Upper lobe of right lung (tissue), 1 donor: ENCODE measurements around the gene NLRC3. TPM values are rescaled to one million over a fixed set of nuclear protein-coding genes. Genes with fewer than 3 reads are reported as not detected.

Experiments used
- ATAC-seq: fragments of 200-7000 bp; cut with Tn5 transposase; one replicate; pipeline ENCODE4 v1.9.1; 2020; ENCODE audit warnings: mild to moderate bottlenecking, moderate library complexity
- DNase-seq: peaks from one replicate; pipeline ENCODE4 v3.0.0-alpha.2; 2020
- H3K27ac ChIP-seq: fragments of 200-600 bp; one replicate; pipeline ENCODE4 v1.8.0; 2022
- H3K27me3 ChIP-seq: fragments of 200-600 bp; one replicate; pipeline ENCODE4 v1.8.0; 2022; ENCODE audit warnings: mild to moderate bottlenecking
- H3K36me3 ChIP-seq: fragments of 200-600 bp; one replicate; pipeline ENCODE4 v1.8.0; 2022
- H3K4me1 ChIP-seq: fragments of 200-600 bp; one replicate; pipeline ENCODE4 v1.8.0; 2022
- H3K4me3 ChIP-seq: fragments of 200-600 bp; one replicate; pipeline ENCODE4 v1.8.0; 2022; ENCODE audit warnings: mild to moderate bottlenecking
- H3K9me3 ChIP-seq: fragments of 200-600 bp; one replicate; pipeline ENCODE4 v1.8.0; 2022
- intact Hi-C: fragments of 100-400 bp; cut with DNase I; formaldehyde crosslinking; loops from one replicate; pipeline ENCODE4 v1.11.0; 2022
- total RNA-seq: library from RNA; stranded (reverse); fragmentation: NEBNext Ultra II Directional; extraction: Animal tissue kit (Norgen Biotek cat#: 25700); gene quantifications from one replicate; pipeline ENCODE4 v1.2.1, GENCODE V29; 2021
- TF ChIP-seq, protein P1 (sequence below): fragments of 200-600 bp; IDR thresholded peaks from one replicate; pipeline ENCODE4 v1.8.0; 2022; ENCODE audit warnings: antibody characterized with exemption
- donor health status: DM: no; HTN: yes; CAD: no; lungs with severe emphysema.

NLRC3 gene
- total RNA-seq, 1 donor from 2014 or later: 5.5 TPM

DNA sequence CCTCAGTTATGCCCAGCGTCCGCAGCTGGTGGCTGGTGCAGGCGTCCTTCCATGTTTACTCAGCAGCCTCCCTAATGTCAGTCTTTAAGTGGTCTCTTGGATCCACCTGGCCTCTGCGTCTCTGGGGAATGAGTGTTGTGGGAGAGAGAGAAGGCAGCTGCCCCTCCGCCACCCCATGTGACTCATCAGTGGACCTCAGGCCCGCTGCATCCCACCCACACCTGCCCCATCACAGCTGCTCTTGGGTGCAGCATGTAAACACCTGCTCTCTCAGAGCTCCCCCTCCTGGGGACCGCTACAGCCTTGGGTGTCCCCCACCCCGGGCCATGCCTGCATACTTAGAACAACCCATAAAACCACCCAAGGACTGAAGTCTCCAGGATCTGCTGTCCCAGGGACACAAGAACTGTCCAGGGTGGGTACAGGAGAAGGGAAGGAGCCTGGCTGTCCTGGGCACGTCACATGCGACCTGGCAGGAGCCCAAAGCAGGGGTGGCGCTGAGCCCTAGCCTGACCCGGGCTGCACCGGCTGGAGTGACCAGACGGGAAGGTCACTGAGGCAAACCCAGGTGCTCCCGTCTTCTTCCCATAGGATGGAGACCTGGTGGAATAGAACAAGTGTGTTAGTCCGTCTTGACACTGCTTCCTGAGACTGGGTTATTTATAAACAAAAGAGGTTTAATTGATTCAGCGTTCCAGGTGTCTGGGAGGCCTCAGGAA lies 86.1 kb downstream of the NLRC3 start:
- Histone ChIP-seq H3K4me1 (no peaks in the 10 kb centered on the region), H3K27ac (no peak overlapping the region), H3K36me3 (peaks cover 9% of the 10 kb centered on the region), H3K9me3 (no peaks in the 10 kb centered on the region), H3K4me3 (no peak overlapping the region), H3K27me3 (no peaks in the 10 kb centered on the region)
- DNase-seq (no peak), ATAC-seq (peak; percentile 8)
- intact Hi-C loops: no loop called here
- TF ChIP-seq, protein P1, sequence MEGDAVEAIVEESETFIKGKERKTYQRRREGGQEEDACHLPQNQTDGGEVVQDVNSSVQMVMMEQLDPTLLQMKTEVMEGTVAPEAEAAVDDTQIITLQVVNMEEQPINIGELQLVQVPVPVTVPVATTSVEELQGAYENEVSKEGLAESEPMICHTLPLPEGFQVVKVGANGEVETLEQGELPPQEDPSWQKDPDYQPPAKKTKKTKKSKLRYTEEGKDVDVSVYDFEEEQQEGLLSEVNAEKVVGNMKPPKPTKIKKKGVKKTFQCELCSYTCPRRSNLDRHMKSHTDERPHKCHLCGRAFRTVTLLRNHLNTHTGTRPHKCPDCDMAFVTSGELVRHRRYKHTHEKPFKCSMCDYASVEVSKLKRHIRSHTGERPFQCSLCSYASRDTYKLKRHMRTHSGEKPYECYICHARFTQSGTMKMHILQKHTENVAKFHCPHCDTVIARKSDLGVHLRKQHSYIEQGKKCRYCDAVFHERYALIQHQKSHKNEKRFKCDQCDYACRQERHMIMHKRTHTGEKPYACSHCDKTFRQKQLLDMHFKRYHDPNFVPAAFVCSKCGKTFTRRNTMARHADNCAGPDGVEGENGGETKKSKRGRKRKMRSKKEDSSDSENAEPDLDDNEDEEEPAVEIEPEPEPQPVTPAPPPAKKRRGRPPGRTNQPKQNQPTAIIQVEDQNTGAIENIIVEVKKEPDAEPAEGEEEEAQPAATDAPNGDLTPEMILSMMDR: no peak

Other genes with a start within 250 kb of the NLRC3 start
- not detected for gene OR2C1, start 221.5 kb downstream of the NLRC3 start, total RNA-seq
- 13.1 TPM for gene ZSCAN32, start 176.4 kb downstream of the NLRC3 start, total RNA-seq
- gene ZNF174, start 176.2 kb downstream of the NLRC3 start, total RNA-seq: 7.7 TPM
- 5.1 TPM for gene ZNF597, start 133.9 kb downstream of the NLRC3 start, total RNA-seq
- 56.2 TPM for gene NAA60, start 133.7 kb downstream of the NLRC3 start, total RNA-seq
- not detected for gene C16orf90, start 81.9 kb downstream of the NLRC3 start, total RNA-seq
- gene CLUAP1, start 76.4 kb downstream of the NLRC3 start, total RNA-seq: 23.3 TPM
- 5.1 TPM for gene SLX4, start 34.2 kb upstream of the NLRC3 start, total RNA-seq
- 18.4 TPM for gene DNASE1, start 77.3 kb upstream of the NLRC3 start, total RNA-seq
- gene TRAP1, start 140.1 kb upstream of the NLRC3 start, total RNA-seq: 67.0 TPM